GM12891 (cell line): ENCODE results near the gene CTSE.
"Not testable (repeated sequence)": the region's sequence is repeated elsewhere in the genome, so short reads cannot be mapped to it uniquely, and the experiment has no call there.

Source experiments
- PAX5 ChIP-seq: IDR thresholded peaks from 2 replicates; pipeline ENCODE4 v1.6.1; 2011; ENCODE audit warnings: low read length, moderate library complexity, mild to moderate bottlenecking; ENCODE audit not compliant: insufficient read depth, severe bottlenecking
- POLR2A ChIP-seq: IDR thresholded peaks from 2 replicates; pipeline ENCODE4 v1.6.1; 2011; ENCODE audit warnings: low read depth, low read length, control low read depth

- TF ChIP-seq POLR2A, PAX5: not testable (repeated sequence)
Measured at GRCh38 chr1:206052919-206053610, 29.4 kb upstream of the CTSE start, which contains the start of gene RHEX.
